Neural cell (in vitro differentiated cells): ENCODE results near the gene CCER1. TPM values are rescaled to one million over a fixed set of nuclear protein-coding genes. Genes with fewer than 3 reads are reported as not detected.

Experiments used
- H2AFZ ChIP-seq: fragments of 200-600, 300-800 bp; sonication (generic), shearing (Covaris generic); 2 replicates; pipeline ENCODE4 v1.6.0; 2014; ENCODE audit warnings: low read depth, mild to moderate bottlenecking, antibody characterized with exemption, low read length, moderate library complexity
- H3F3A ChIP-seq: fragments of 200-600 bp; shearing (Covaris generic); 2 replicates; pipeline ENCODE4 v1.6.1; 2016; ENCODE audit warnings: mild to moderate bottlenecking, moderate library complexity, mixed read lengths, antibody characterized with exemption, low read length; ENCODE audit not compliant: insufficient read depth, poor library complexity, severe bottlenecking
- H3K27ac ChIP-seq: fragments of 200-600, 300-800 bp; sonication (generic), shearing (Covaris generic); 2 replicates; pipeline ENCODE4 v1.5.1; 2014; ENCODE audit warnings: mild to moderate bottlenecking, low read length, moderate library complexity
- H3K27me3 ChIP-seq: fragments of 300-800, 200-600 bp; sonication (generic), shearing (Covaris generic); 2 replicates; pipeline ENCODE4 v1.6.0; 2014; ENCODE audit warnings: mild to moderate bottlenecking, low read depth, low read length, moderate library complexity; ENCODE audit not compliant: insufficient read depth
- H3K36me3 ChIP-seq: fragments of 300-800, 200-600 bp; sonication (generic), shearing (Covaris generic); 2 replicates; pipeline ENCODE4 v1.5.1; 2014; ENCODE audit warnings: mild to moderate bottlenecking, antibody characterized with exemption, low read length, moderate library complexity; ENCODE audit not compliant: insufficient read depth
- H3K4me2 ChIP-seq: fragments of 300-800, 200-600 bp; sonication (generic), shearing (Covaris generic); 2 replicates; pipeline ENCODE4 v1.6.0; 2014; ENCODE audit warnings: mild to moderate bottlenecking, low read length
- H3K4me3 ChIP-seq: fragments of 300-800, 200-600 bp; sonication (generic), shearing (Covaris generic); 2 replicates; pipeline ENCODE4 v1.5.1; 2014; ENCODE audit warnings: mild to moderate bottlenecking, low read length, moderate library complexity
- H3K79me2 ChIP-seq: fragments of 200-600 bp; shearing (Covaris generic); replicated peaks from 2 replicates; pipeline ENCODE4 v1.6.0; 2014; ENCODE audit warnings: mild to moderate bottlenecking, low read length, moderate library complexity; ENCODE audit not compliant: insufficient read depth
- H3K9ac ChIP-seq: fragments of 300-800, 200-600 bp; sonication (generic), shearing (Covaris generic); 2 replicates; pipeline ENCODE4 v1.6.1; 2016; ENCODE audit warnings: mild to moderate bottlenecking, low read length, mixed read lengths
- H3K9me2 ChIP-seq: fragments of 200-600 bp; shearing (Covaris generic); 2 replicates; pipeline ENCODE4 v1.6.1; 2016; ENCODE audit warnings: mild to moderate bottlenecking, low read length, mixed read lengths; ENCODE audit not compliant: insufficient read depth
- H3K9me3 ChIP-seq: fragments of 200-600, 300-800 bp; sonication (generic), shearing (Covaris generic); 2 replicates; pipeline ENCODE4 v1.6.1; 2016; ENCODE audit warnings: mild to moderate bottlenecking, mixed run types, low read length, moderate library complexity, mixed read lengths
- H4K20me1 ChIP-seq: fragments of 200-600 bp; shearing (Covaris generic); 2 replicates; pipeline ENCODE4 v1.6.1; 2016; ENCODE audit warnings: mild to moderate bottlenecking, mixed run types; ENCODE audit not compliant: insufficient read depth
- EP300 ChIP-seq: fragments of 450-650 bp; conservative IDR thresholded peaks from 2 replicates; pipeline ENCODE4 v1.6.1; 2014; ENCODE audit warnings: antibody characterized with exemption, mild to moderate bottlenecking, moderate library complexity; ENCODE audit not compliant: poor library complexity, severe bottlenecking
- EZH2 ChIP-seq: fragments of 200-600, 300-800 bp; shearing (Covaris generic), sonication (generic); IDR thresholded peaks from 2 replicates; pipeline ENCODE4 v1.6.1; 2014; ENCODE audit warnings: antibody characterized with exemption, low read length, borderline replicate concordance, mild to moderate bottlenecking; ENCODE audit not compliant: insufficient read depth, poor library complexity, severe bottlenecking
- MXI1 ChIP-seq: fragments of 450-650 bp; conservative IDR thresholded peaks from 2 replicates; pipeline ENCODE4 v1.6.1; 2014; ENCODE audit warnings: antibody characterized with exemption, mild to moderate bottlenecking; ENCODE audit not compliant: poor library complexity, severe bottlenecking
- POLR2AphosphoS5 ChIP-seq: IDR thresholded peaks from 2 replicates; pipeline ENCODE4 v1.6.1; 2012
- RAD21 ChIP-seq: fragments of 450-650 bp; conservative IDR thresholded peaks from 2 replicates; pipeline ENCODE4 v1.6.1; 2014; ENCODE audit warnings: antibody characterized with exemption, mild to moderate bottlenecking, moderate library complexity
- SMC3 ChIP-seq: fragments of 450-650 bp; conservative IDR thresholded peaks from 2 replicates; pipeline ENCODE4 v1.6.1; 2014; ENCODE audit warnings: antibody characterized with exemption, mild to moderate bottlenecking, moderate library complexity; ENCODE audit not compliant: poor library complexity
- TAF1 ChIP-seq: IDR thresholded peaks from 2 replicates; pipeline ENCODE4 v1.6.1; 2012; ENCODE audit warnings: low read depth
- polyA minus RNA-seq: library from RNA; depleted of rRNA, polyadenylated mRNA; stranded (reverse); fragments of >200 nt; gene quantifications from 2 replicates; pipeline ENCODE4 v1.2.3, GENCODE V29; 2014
- polyA plus RNA-seq: library from polyadenylated mRNA; depleted of rRNA; stranded (reverse); fragments of >200 nt; gene quantifications from 2 replicates; pipeline ENCODE4 v1.2.3, GENCODE V29; 2014
- TF ChIP-seq, protein P1 (sequence below): IDR thresholded peaks from 2 replicates; pipeline ENCODE4 v1.6.1; 2012; ENCODE audit warnings: borderline replicate concordance
- TF ChIP-seq, protein P2 (sequence below): fragments of 450-650 bp; IDR thresholded peaks from 2 replicates; pipeline ENCODE4 v1.5.1; 2014; ENCODE audit warnings: antibody characterized with exemption, mild to moderate bottlenecking, moderate library complexity; ENCODE audit not compliant: poor library complexity, severe bottlenecking

Gene CCER1, protein sequence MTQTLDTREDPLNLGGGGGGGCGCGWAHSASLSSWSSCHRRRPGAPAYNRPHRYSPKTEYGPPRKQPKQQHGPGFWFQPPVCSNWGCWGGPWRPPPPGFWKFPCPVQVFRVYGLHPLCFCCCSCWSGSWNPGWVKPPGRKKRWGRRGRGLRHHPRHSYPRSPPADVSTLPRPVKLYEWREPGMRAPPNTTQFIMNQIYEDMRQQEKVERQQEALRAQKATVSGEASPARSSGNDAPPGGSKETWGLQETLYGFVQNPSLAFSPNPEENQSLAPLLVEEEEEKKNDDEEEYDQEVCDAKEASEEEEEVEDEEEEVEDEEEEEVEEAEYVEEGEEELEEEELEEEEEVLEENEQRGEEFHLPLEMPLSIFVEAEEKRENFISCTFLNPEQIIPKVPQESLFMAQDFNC
- polyA plus RNA-seq: not detected in 2 replicates
- polyA minus RNA-seq: not detected in 2 replicates

DNA sequence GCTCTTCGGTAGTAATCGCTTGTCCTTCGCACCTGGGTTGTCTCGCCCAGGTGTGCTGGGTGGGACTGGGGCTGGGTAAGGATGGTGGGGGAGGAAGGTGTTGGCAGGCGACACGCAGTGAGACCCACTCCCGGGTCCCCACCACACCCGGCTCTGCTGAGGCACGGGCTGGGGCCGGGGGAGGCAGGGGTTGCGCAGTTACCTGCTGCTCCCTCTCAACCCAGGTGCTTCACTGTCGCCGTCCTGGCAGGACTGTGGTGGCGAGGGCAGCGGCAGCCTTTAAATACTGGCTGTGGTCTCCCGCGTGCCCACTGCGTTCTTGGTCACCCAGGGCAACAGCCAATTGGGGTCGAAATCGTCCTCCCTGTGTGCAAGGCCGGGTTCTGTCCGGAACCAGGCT, at the start of gene CCER1:
CCER1 (minus strand) TSS at position 256 of the 400 bp plus-strand sequence. CDS start 434 bp downstream, outside the sequence.
- Histone ChIP-seq H3K79me2 (no peaks in the 10 kb centered on the region), H3K9ac (no peak within 1 kb of the TSS), H3K4me2 (no peak within 1 kb of the TSS), H3K4me3 (no peak within 1 kb of the TSS), H3K27ac (no peak within 1 kb of the TSS), H2AFZ (no peak within 1 kb of the TSS), H3F3A (no peaks in the 10 kb centered on the region), H3K36me3 (no peaks in the 10 kb centered on the region), H3K27me3 (no peaks in the 10 kb centered on the region), H3K9me3 (no peaks in the 10 kb centered on the region), H4K20me1 (no peaks in the 10 kb centered on the region), H3K9me2 (no peaks in the 10 kb centered on the region)
- TF ChIP-seq EP300 (no peak), SMC3 (no peak), POLR2AphosphoS5 (no peak), TAF1 (no peak), RAD21 (no peak), EZH2 (no peak), MXI1 (no peak)
- TF ChIP-seq, protein P1, sequence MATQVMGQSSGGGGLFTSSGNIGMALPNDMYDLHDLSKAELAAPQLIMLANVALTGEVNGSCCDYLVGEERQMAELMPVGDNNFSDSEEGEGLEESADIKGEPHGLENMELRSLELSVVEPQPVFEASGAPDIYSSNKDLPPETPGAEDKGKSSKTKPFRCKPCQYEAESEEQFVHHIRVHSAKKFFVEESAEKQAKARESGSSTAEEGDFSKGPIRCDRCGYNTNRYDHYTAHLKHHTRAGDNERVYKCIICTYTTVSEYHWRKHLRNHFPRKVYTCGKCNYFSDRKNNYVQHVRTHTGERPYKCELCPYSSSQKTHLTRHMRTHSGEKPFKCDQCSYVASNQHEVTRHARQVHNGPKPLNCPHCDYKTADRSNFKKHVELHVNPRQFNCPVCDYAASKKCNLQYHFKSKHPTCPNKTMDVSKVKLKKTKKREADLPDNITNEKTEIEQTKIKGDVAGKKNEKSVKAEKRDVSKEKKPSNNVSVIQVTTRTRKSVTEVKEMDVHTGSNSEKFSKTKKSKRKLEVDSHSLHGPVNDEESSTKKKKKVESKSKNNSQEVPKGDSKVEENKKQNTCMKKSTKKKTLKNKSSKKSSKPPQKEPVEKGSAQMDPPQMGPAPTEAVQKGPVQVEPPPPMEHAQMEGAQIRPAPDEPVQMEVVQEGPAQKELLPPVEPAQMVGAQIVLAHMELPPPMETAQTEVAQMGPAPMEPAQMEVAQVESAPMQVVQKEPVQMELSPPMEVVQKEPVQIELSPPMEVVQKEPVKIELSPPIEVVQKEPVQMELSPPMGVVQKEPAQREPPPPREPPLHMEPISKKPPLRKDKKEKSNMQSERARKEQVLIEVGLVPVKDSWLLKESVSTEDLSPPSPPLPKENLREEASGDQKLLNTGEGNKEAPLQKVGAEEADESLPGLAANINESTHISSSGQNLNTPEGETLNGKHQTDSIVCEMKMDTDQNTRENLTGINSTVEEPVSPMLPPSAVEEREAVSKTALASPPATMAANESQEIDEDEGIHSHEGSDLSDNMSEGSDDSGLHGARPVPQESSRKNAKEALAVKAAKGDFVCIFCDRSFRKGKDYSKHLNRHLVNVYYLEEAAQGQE: no peak
- TF ChIP-seq, protein P2, sequence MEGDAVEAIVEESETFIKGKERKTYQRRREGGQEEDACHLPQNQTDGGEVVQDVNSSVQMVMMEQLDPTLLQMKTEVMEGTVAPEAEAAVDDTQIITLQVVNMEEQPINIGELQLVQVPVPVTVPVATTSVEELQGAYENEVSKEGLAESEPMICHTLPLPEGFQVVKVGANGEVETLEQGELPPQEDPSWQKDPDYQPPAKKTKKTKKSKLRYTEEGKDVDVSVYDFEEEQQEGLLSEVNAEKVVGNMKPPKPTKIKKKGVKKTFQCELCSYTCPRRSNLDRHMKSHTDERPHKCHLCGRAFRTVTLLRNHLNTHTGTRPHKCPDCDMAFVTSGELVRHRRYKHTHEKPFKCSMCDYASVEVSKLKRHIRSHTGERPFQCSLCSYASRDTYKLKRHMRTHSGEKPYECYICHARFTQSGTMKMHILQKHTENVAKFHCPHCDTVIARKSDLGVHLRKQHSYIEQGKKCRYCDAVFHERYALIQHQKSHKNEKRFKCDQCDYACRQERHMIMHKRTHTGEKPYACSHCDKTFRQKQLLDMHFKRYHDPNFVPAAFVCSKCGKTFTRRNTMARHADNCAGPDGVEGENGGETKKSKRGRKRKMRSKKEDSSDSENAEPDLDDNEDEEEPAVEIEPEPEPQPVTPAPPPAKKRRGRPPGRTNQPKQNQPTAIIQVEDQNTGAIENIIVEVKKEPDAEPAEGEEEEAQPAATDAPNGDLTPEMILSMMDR: no peak

DNA sequence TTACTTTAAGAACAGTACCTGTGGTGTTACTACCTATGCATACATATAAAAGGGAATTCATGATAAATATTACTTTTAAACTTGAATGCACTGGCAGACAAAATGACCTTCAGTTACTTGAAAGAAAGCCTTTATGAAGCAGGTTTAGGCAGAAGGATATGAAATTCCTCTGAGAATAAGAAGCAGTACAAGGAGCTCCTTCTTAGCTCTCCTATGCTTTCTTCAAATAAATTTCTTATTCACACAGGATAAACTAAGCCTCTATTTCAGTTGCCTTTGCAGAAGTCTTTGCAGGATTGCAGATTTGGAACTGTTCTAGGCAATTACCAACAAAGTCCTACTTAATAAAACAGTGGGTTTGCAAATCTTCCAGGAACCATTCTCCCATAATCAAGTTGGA, 48.8 kb upstream of the CCER1 start:
- H3K9ac ChIP-seq: no peak overlapping the region
- no peaks in the 10 kb centered on the region for H3F3A ChIP-seq
- H4K20me1 ChIP-seq: no peaks in the 10 kb centered on the region
- no peak for TF ChIP-seq POLR2AphosphoS5
- TF ChIP-seq MXI1: no peak
- TF ChIP-seq SMC3: no peak
- no peak for TF ChIP-seq RAD21
- H3K4me2 ChIP-seq: no peak overlapping the region
- H3K9me3 ChIP-seq: no peaks in the 10 kb centered on the region
- H3K79me2 ChIP-seq: no peaks in the 10 kb centered on the region
- H2AFZ ChIP-seq: no peak overlapping the region
- no peaks in the 10 kb centered on the region for H3K36me3 ChIP-seq
- no peak overlapping the region for H3K27ac ChIP-seq
- no peaks in the 10 kb centered on the region for H3K27me3 ChIP-seq
- H3K9me2 ChIP-seq: no peaks in the 10 kb centered on the region
- no peak overlapping the region for H3K4me3 ChIP-seq
